ENCODE data around the gene ITGA6. TPM values are rescaled to one million over a fixed set of nuclear protein-coding genes. Genes with fewer than 3 reads are reported as not detected.
A peak's percentile ranks its signal among the peaks of the same experiment; 100 is the strongest.

Gene ITGA6
- total RNA-seq, 1 donor from 2014 or later: 35.3 TPM

- peaks cover 4% of the 10 kb centered on the region for H3K4me1 ChIP-seq (ENCODE audit: insufficient read depth, low read length)
- H3K9me3 ChIP-seq (ENCODE audit: insufficient read depth, low read depth, low read length): no peaks in the 10 kb centered on the region
- TF ChIP-seq EZH2 (IDR thresholded peaks at IDR 0.05; ENCODE audit: insufficient read depth, low read length): no peak
- no peak for TF ChIP-seq CTCF (IDR thresholded peaks at IDR 0.05; ENCODE audit: insufficient read depth, low read depth, low read length)
- no peaks in the 10 kb centered on the region for H3K36me3 ChIP-seq (ENCODE audit: insufficient read depth, low read length)
- Mint-ChIP-seq H3K4me3 (ENCODE audit: unreplicated experiment) (no peak overlapping the region), H3K36me3 (ENCODE audit: low read depth, unreplicated experiment) (no peaks in the 10 kb centered on the region), H3K4me1 (ENCODE audit: low read depth, unreplicated experiment) (peaks cover 12% of the 10 kb centered on the region), H3K27me3 (ENCODE audit: low read depth, unreplicated experiment) (peaks cover 3% of the 10 kb centered on the region), H3K27ac (ENCODE audit: unreplicated experiment) (no peak overlapping the region), H3K9me3 (ENCODE audit: unreplicated experiment) (no peaks in the 10 kb centered on the region)
- H3K27me3 ChIP-seq (ENCODE audit: insufficient read depth, low read length): no peaks in the 10 kb centered on the region
- no peak overlapping the region for H3K9ac ChIP-seq (ENCODE audit: low read length)
- FAIRE-seq: no peak
- H3K4me3 ChIP-seq (ENCODE audit: insufficient read depth, low read depth, low read length): no peak overlapping the region
- DNase-seq (ENCODE audit: low read depth): no peak
- H2AFZ ChIP-seq (ENCODE audit: low read depth, low read length): no peak overlapping the region
- H4K20me1 ChIP-seq (ENCODE audit: insufficient read depth, low read length): peaks cover 6% of the 10 kb centered on the region
- no peak overlapping the region for H3K27ac ChIP-seq (ENCODE audit: low read depth, low read length)
- H3K79me2 ChIP-seq (ENCODE audit: insufficient read depth, low read length): peaks cover 3% of the 10 kb centered on the region
- H3K4me2 ChIP-seq (ENCODE audit: low read length): no peak overlapping the region
Observed at GRCh38 chr2:172460780-172461201, 33.4 kb downstream of the ITGA6 start.

GRCh38 chr2:172461591-172462372 lies 34.4 kb downstream of the ITGA6 start:
- Mint-ChIP-seq H3K4me1 (ENCODE audit: low read depth, unreplicated experiment) (peaks cover 9% of the 10 kb centered on the region), H3K27me3 (ENCODE audit: low read depth, unreplicated experiment) (peaks cover 3% of the 10 kb centered on the region), H3K4me3 (ENCODE audit: unreplicated experiment) (no peak overlapping the region), H3K9me3 (ENCODE audit: unreplicated experiment) (no peaks in the 10 kb centered on the region), H3K27ac (ENCODE audit: unreplicated experiment) (no peak overlapping the region), H3K36me3 (ENCODE audit: low read depth, unreplicated experiment) (no peaks in the 10 kb centered on the region)
- DNase-seq (ENCODE audit: low read depth): no peak
- no peak overlapping the region for H3K9ac ChIP-seq (ENCODE audit: low read length)
- peak overlapping the region; percentile 53 for H2AFZ ChIP-seq (ENCODE audit: low read depth, low read length)
- peaks cover 4% of the 10 kb centered on the region for H3K4me1 ChIP-seq (ENCODE audit: insufficient read depth, low read length)
- H3K27me3 ChIP-seq (ENCODE audit: insufficient read depth, low read length): no peaks in the 10 kb centered on the region
- no peaks in the 10 kb centered on the region for H3K9me3 ChIP-seq (ENCODE audit: insufficient read depth, low read depth, low read length)
- no peak for FAIRE-seq
- H3K79me2 ChIP-seq (ENCODE audit: insufficient read depth, low read length): peaks cover 3% of the 10 kb centered on the region
- TF ChIP-seq CTCF (IDR thresholded peaks at IDR 0.05; ENCODE audit: insufficient read depth, low read depth, low read length) (peak; percentile 73), EZH2 (IDR thresholded peaks at IDR 0.05; ENCODE audit: insufficient read depth, low read length) (no peak)
- no peak overlapping the region for H3K4me3 ChIP-seq (ENCODE audit: insufficient read depth, low read depth, low read length)
- H3K36me3 ChIP-seq (ENCODE audit: insufficient read depth, low read length): no peaks in the 10 kb centered on the region
- H4K20me1 ChIP-seq (ENCODE audit: insufficient read depth, low read length): peaks cover 6% of the 10 kb centered on the region
- peak overlapping the region; percentile 46 for H3K4me2 ChIP-seq (ENCODE audit: low read length)
- H3K27ac ChIP-seq (ENCODE audit: low read depth, low read length): no peak overlapping the region

DNA sequence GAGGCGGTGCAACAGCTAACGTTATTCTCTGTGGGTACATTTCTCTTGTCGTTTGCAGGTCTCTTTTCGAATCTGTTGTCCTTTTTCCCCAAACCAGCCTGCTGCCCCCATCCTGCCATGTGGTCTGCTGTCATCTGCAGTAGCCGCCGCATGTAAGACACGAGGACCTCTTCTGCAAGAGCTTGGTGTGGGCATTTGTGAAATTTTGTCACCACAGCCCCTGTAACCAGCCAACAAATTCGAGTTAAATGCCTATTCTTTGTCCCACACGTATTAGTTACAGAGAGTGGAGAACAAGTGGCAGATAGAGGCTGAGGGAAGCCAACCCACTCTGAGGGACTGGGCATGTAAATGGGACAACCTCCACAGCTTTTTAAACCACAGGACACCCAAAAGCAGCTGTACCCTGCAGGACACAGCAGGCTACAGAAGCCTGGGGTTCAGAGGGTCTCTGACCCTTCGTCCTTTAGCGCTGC lies 35.0 kb downstream of the ITGA6 start:
- Histone ChIP-seq H3K27me3 (ENCODE audit: insufficient read depth, low read length) (no peaks in the 10 kb centered on the region), H3K36me3 (ENCODE audit: insufficient read depth, low read length) (no peaks in the 10 kb centered on the region), H3K4me1 (ENCODE audit: insufficient read depth, low read length) (peaks cover 4% of the 10 kb centered on the region), H3K9me3 (ENCODE audit: insufficient read depth, low read depth, low read length) (no peaks in the 10 kb centered on the region), H3K9ac (ENCODE audit: low read length) (no peak overlapping the region), H3K79me2 (ENCODE audit: insufficient read depth, low read length) (peaks cover 3% of the 10 kb centered on the region), H3K4me2 (ENCODE audit: low read length) (peak overlapping the region; percentile 46), H4K20me1 (ENCODE audit: insufficient read depth, low read length) (peaks cover 6% of the 10 kb centered on the region), H3K4me3 (ENCODE audit: insufficient read depth, low read depth, low read length) (no peak overlapping the region), H2AFZ (ENCODE audit: low read depth, low read length) (no peak overlapping the region), H3K27ac (ENCODE audit: low read depth, low read length) (no peak overlapping the region)
- Mint-ChIP-seq H3K27me3 (ENCODE audit: low read depth, unreplicated experiment) (peaks cover 3% of the 10 kb centered on the region), H3K36me3 (ENCODE audit: low read depth, unreplicated experiment) (no peaks in the 10 kb centered on the region), H3K9me3 (ENCODE audit: unreplicated experiment) (no peaks in the 10 kb centered on the region), H3K4me1 (ENCODE audit: low read depth, unreplicated experiment) (peaks cover 9% of the 10 kb centered on the region), H3K27ac (ENCODE audit: unreplicated experiment) (no peak overlapping the region), H3K4me3 (ENCODE audit: unreplicated experiment) (no peak overlapping the region)
- FAIRE-seq: no peak
- no peak for TF ChIP-seq EZH2 (IDR thresholded peaks at IDR 0.05; ENCODE audit: insufficient read depth, low read length)
- TF ChIP-seq CTCF (IDR thresholded peaks at IDR 0.05; ENCODE audit: insufficient read depth, low read depth, low read length): no peak
- no peak for DNase-seq (ENCODE audit: low read depth)

All from astrocyte (in vitro differentiated cells and primary cell).